Thyroid gland (tissue), 4 donors: ENCODE measurements around the gene MYOZ3.

Experiments used
- CTCF ChIP-seq, 6 experiments: fragments of 200-600 bp in 3 of 6; fragments of 450-650 bp in 3 of 6; sonication (generic) in 3 of 6; IDR thresholded peaks; one replicate each; pipeline ENCODE4 v1.5.1; 2016 to 2019; ENCODE audit warnings: antibody characterized with exemption in 6 of 6, mild to moderate bottlenecking in 2 of 6, inconsistent platforms in 1 of 6, moderate library complexity in 1 of 6
- POLR2A ChIP-seq, 2 donors: fragments of 450-650 bp; IDR thresholded peaks; one replicate each; pipeline ENCODE4 v1.6.1; 2017; ENCODE audit warnings: antibody characterized with exemption in 2 of 2, mild to moderate bottlenecking in 2 of 2, moderate library complexity in 1 of 2

GRCh38 chr5:150633429-150633828 is 27.6 kb upstream of the MYOZ3 start:
- no peak for TF ChIP-seq CTCF (IDR thresholded peaks at IDR 0.05)
- TF ChIP-seq POLR2A (IDR thresholded peaks at IDR 0.05) = no peak
